Measurements from ENCODE around the gene GAS2.
A peak's percentile ranks its signal among the peaks of the same experiment; 100 is the strongest.

Gene GAS2

GRCh38 chr11:22728600-22729389 is 62.4 kb downstream of the GAS2 start:
- no peak for DNase-seq

GRCh38 chr11:22730319-22730718 is 63.9 kb downstream of the GAS2 start:
- DNase-seq = no peak

GRCh38 chr11:22732588-22732987 is 66.2 kb downstream of the GAS2 start:
- DNase-seq = no peak

- no peak for DNase-seq
These were observed 67.3 kb downstream of the GAS2 start for GRCh38 chr11:22733475-22734248.

- no peak for DNase-seq
These were observed 68.4 kb downstream of the GAS2 start for GRCh38 chr11:22734628-22735345.

- no peak for DNase-seq
These were observed 75.8 kb downstream of the GAS2 start for GRCh38 chr11:22742157-22742613.

- DNase-seq = no peak
These were observed 83.1 kb downstream of the GAS2 start for GRCh38 chr11:22749536-22749935.

GRCh38 chr11:22752908-22753310 is 86.5 kb downstream of the GAS2 start:
- no peak for DNase-seq

GRCh38 chr11:22753416-22753815 is 87.0 kb downstream of the GAS2 start:
- DNase-seq = no peak

GRCh38 chr11:22761066-22761465 is 94.7 kb downstream of the GAS2 start:
- no peak for DNase-seq

- no peak for DNase-seq
These were observed 96.8 kb downstream of the GAS2 start for GRCh38 chr11:22763166-22763565.

- no peak for DNase-seq
These were observed 98.3 kb downstream of the GAS2 start for GRCh38 chr11:22764735-22765134.

- DNase-seq = no peak
These were observed 101.9 kb downstream of the GAS2 start for GRCh38 chr11:22768281-22768680.

GRCh38 chr11:22769081-22769480 is 102.7 kb downstream of the GAS2 start:
- no peak for DNase-seq

- no peak for DNase-seq
These were observed 108.3 kb downstream of the GAS2 start for GRCh38 chr11:22774716-22775115.

GRCh38 chr11:22775248-22775647 is 108.8 kb downstream of the GAS2 start:
- no peak for DNase-seq

- DNase-seq = peak in 1 of 2 donors; percentile 53
These were observed 112.2 kb downstream of the GAS2 start for GRCh38 chr11:22778642-22779041.

- no peak for DNase-seq
These were observed 113.4 kb downstream of the GAS2 start for GRCh38 chr11:22779850-22780249.

- DNase-seq = no peak
These were observed 114.7 kb downstream of the GAS2 start for GRCh38 chr11:22780952-22781593.

GRCh38 chr11:22785251-22785650 is 118.8 kb downstream of the GAS2 start:
- DNase-seq = no peak

- DNase-seq = no peak
These were observed 120.1 kb downstream of the GAS2 start for GRCh38 chr11:22786475-22786874.

- DNase-seq = no peak
These were observed 120.6 kb downstream of the GAS2 start for GRCh38 chr11:22787055-22787454.

Measured in hippocampal formation (tissue), 2 donors.